Suprapubic skin (tissue), 4 donors: ENCODE results near the gene SNX1. TPM values are rescaled to one million over a fixed set of nuclear protein-coding genes. Genes with fewer than 3 reads are reported as not detected.

Experiments
- DNase-seq, 2 donors: peaks; one replicate each; pipeline ENCODE4 v3.0.0-alpha.2; 2019; ENCODE audit warnings: low spot score in 2 of 2
- H3K27ac ChIP-seq: fragments of 200-600 bp; sonication (generic); one replicate; pipeline ENCODE4 v1.5.1; 2019
- H3K27me3 ChIP-seq: fragments of 200-600 bp; sonication (generic); one replicate; pipeline ENCODE4 v1.5.1; 2019
- H3K36me3 ChIP-seq: fragments of 200-600 bp; sonication (generic); one replicate; pipeline ENCODE4 v1.5.1; 2019
- H3K4me1 ChIP-seq: fragments of 200-600 bp; sonication (generic); one replicate; pipeline ENCODE4 v1.5.1; 2019
- H3K4me3 ChIP-seq: fragments of 200-600 bp; sonication (generic); one replicate; pipeline ENCODE4 v1.5.1; 2019; ENCODE audit warnings: mild to moderate bottlenecking
- H3K9me3 ChIP-seq: fragments of 200-600 bp; sonication (generic); one replicate; pipeline ENCODE4 v1.5.1; 2019
- CTCF ChIP-seq, 2 donors: fragments of 200-600 bp in 1 of 2; fragments of 450-650 bp in 1 of 2; sonication (generic) in 1 of 2; IDR thresholded peaks; one replicate each; pipeline ENCODE4 v1.5.1; 2016 to 2019; ENCODE audit warnings: antibody characterized with exemption in 2 of 2, mild to moderate bottlenecking in 1 of 2, moderate library complexity in 1 of 2
- EP300 ChIP-seq: sonication (generic); formaldehyde crosslinking; IDR thresholded peaks from one replicate; pipeline ENCODE4 v1.6.1; 2017; ENCODE audit warnings: antibody characterized with exemption
- POLR2A ChIP-seq, 2 donors: fragments of 450-650 bp; IDR thresholded peaks; one replicate each; pipeline ENCODE4 v1.6.1; 2017; ENCODE audit warnings: antibody characterized with exemption in 2 of 2, mild to moderate bottlenecking in 2 of 2, moderate library complexity in 2 of 2
- POLR2AphosphoS5 ChIP-seq, 3 donors: sonication (generic); formaldehyde crosslinking; IDR thresholded peaks; one replicate each; pipeline ENCODE4 v1.6.1; 2017; ENCODE audit warnings: antibody characterized with exemption in 3 of 3
- WGBS: methylation state at CpG from one replicate; pipeline ENCODE4 v1.1.5; 2018; 5-methylcytosine and 5-hydroxymethylcytosine counted together
- total RNA-seq, 4 donors: library from RNA; depleted of rRNA; stranded (reverse); fragments of >200 nt; gene quantifications; one replicate each; pipeline ENCODE4 v1.1.0, GENCODE V29; 2016

SNX1 gene
- total RNA-seq, 4 donors from 2014 or later, result 56.4 to 96.6 (median 68.6) TPM

- Histone ChIP-seq H3K27ac (no peak overlapping the region), H3K36me3 (peaks cover 69% of the 10 kb centered on the region), H3K27me3 (peaks cover 20% of the 10 kb centered on the region), H3K4me3 (no peak overlapping the region), H3K9me3 (no peaks in the 10 kb centered on the region), H3K4me1 (peaks cover 46% of the 10 kb centered on the region)
- peak in 1 of 2 donors; percentile 73 for DNase-seq
- 91% methylated on average over 15 of the region's 15 CpGs for WGBS
- no peak for TF ChIP-seq CTCF (IDR thresholded peaks at IDR 0.05)
- no peak for TF ChIP-seq POLR2AphosphoS5 (IDR thresholded peaks at IDR 0.05)
- TF ChIP-seq POLR2A (IDR thresholded peaks at IDR 0.05), result no peak
- TF ChIP-seq EP300, result no peak
Measured at GRCh38 chr15:64155802-64156651, 60.2 kb downstream of the SNX1 start.

- no peak overlapping the region for H3K4me3 ChIP-seq
- H3K9me3 ChIP-seq, result no peaks in the 10 kb centered on the region
- H3K27me3 ChIP-seq, result peaks cover 14% of the 10 kb centered on the region
- TF ChIP-seq POLR2AphosphoS5 (IDR thresholded peaks at IDR 0.05) (no peak), CTCF (IDR thresholded peaks at IDR 0.05) (no peak), EP300 (no peak), POLR2A (IDR thresholded peaks at IDR 0.05) (no peak)
- peak in 1 of 2 donors; percentile 67 for DNase-seq
- peaks cover 46% of the 10 kb centered on the region for H3K4me1 ChIP-seq
- no peak overlapping the region for H3K27ac ChIP-seq
- peaks cover 75% of the 10 kb centered on the region for H3K36me3 ChIP-seq
- WGBS, result 89% methylated on average over 13 of the region's 16 CpGs
Measured at GRCh38 chr15:64156652-64157331, 61.0 kb downstream of the SNX1 start.

GRCh38 chr15:64157599-64158125 lies 61.9 kb downstream of the SNX1 start:
- Histone ChIP-seq H3K4me1 (peaks cover 43% of the 10 kb centered on the region), H3K27ac (no peak overlapping the region), H3K9me3 (no peaks in the 10 kb centered on the region), H3K4me3 (no peak overlapping the region), H3K36me3 (peaks cover 75% of the 10 kb centered on the region), H3K27me3 (peaks cover 5% of the 10 kb centered on the region)
- DNase-seq, result peak in 1 of 2 donors; percentile 26
- TF ChIP-seq CTCF (IDR thresholded peaks at IDR 0.05), result no peak
- no peak for TF ChIP-seq EP300
- TF ChIP-seq POLR2A (IDR thresholded peaks at IDR 0.05), result no peak
- no peak for TF ChIP-seq POLR2AphosphoS5 (IDR thresholded peaks at IDR 0.05)
- WGBS, result 82% methylated on average over 1 of the region's 1 CpG

- TF ChIP-seq POLR2AphosphoS5 (IDR thresholded peaks at IDR 0.05), result no peak
- no peak for TF ChIP-seq EP300
- TF ChIP-seq POLR2A (IDR thresholded peaks at IDR 0.05), result no peak
- TF ChIP-seq CTCF (IDR thresholded peaks at IDR 0.05), result no peak
- Histone ChIP-seq H3K27me3 (no peaks in the 10 kb centered on the region), H3K36me3 (peaks cover 75% of the 10 kb centered on the region), H3K9me3 (no peaks in the 10 kb centered on the region), H3K4me1 (peaks cover 36% of the 10 kb centered on the region), H3K27ac (no peak overlapping the region), H3K4me3 (no peak overlapping the region)
- WGBS, result 86% methylated on average over 11 of the region's 11 CpGs
- peak in 1 of 2 donors; percentile 74 for DNase-seq
Measured at GRCh38 chr15:64158363-64159134, 62.8 kb downstream of the SNX1 start.
